Measurements from ENCODE around the gene NOTO.

- TF ChIP-seq CTCF (IDR thresholded peaks at IDR 0.05; ENCODE audit: poor library complexity, severe bottlenecking) (no peak), REST (IDR thresholded peaks at IDR 0.05; ENCODE audit: borderline replicate concordance) (no peak), TAF1 (IDR thresholded peaks at IDR 0.05; ENCODE audit: low read depth) (no peak), EZH2 (IDR thresholded peaks at IDR 0.05; ENCODE audit: borderline replicate concordance, insufficient read depth, low read length, poor library complexity, severe bottlenecking) (no peak), RAD21 (conservative IDR thresholded peaks at IDR 0.05) (no peak)
Measured at GRCh38 chr2:73218298-73218697, 15.9 kb downstream of the NOTO start.
